H1 (cell line): Measurements from ENCODE around the gene FGF3. TPM values are rescaled to one million over a fixed set of nuclear protein-coding genes. Genes with fewer than 3 reads are reported as not detected.

Experiments used
- CTCF ChIA-PET: fragments of 300-600 bp; sonication (Branson Sonifier 250); formaldehyde crosslinking; loops from one replicate; lab custom pipeline; 2021; ENCODE audit not compliant: partially characterized antibody; lab: Charles Lee
- POLR2A ChIA-PET: fragments of 300-600 bp; sonication (Branson Sonifier 250); formaldehyde crosslinking; loops from one replicate; lab custom pipeline; 2021; ENCODE audit warnings: inconsistent platforms; ENCODE audit not compliant: partially characterized antibody; lab: Charles Lee
- DNase-seq, 2 experiments: peaks; one replicate each; pipeline versions ENCODE4 v3.0.0 to v3.0.0-alpha.2; 2010 to 2022; ENCODE audit warnings: low spot score in 2 of 2, low read depth in 1 of 2, mixed read lengths in 1 of 2
- FAIRE-seq: peaks from 2 replicates; lab custom pipeline; 2011; peaks lifted over from hg19 to GRCh38; lab: Jason Lieb, UNC
- H2AFZ ChIP-seq: 2 replicates; pipeline ENCODE4 v1.8.1; 2012; ENCODE audit warnings: low read length, inconsistent platforms
- H2AK5ac ChIP-seq: 2 replicates; pipeline ENCODE4 v1.6.1; 2013; ENCODE audit warnings: low read depth, low read length
- H2BK120ac ChIP-seq: replicated peaks from 2 replicates; pipeline ENCODE3; 2013; ENCODE audit warnings: low read depth, low read length, inconsistent platforms
- H2BK12ac ChIP-seq: 2 replicates; pipeline ENCODE4 v1.6.1; 2013; ENCODE audit warnings: low read depth, low read length
- H2BK15ac ChIP-seq: 2 replicates; pipeline ENCODE4 v1.6.1; 2013; ENCODE audit warnings: low read length
- H2BK20ac ChIP-seq: 2 replicates; pipeline ENCODE4 v1.6.1; 2013; ENCODE audit warnings: low read length
- H2BK5ac ChIP-seq: 2 replicates; pipeline ENCODE4 v1.6.1; 2013; ENCODE audit warnings: low read depth, low read length
- H3K14ac ChIP-seq: 2 replicates; pipeline ENCODE4 v1.6.1; 2013; ENCODE audit warnings: inconsistent platforms; ENCODE audit not compliant: insufficient read length
- H3K18ac ChIP-seq: 2 replicates; pipeline ENCODE4 v1.6.1; 2013; ENCODE audit warnings: low read length; ENCODE audit errors: extremely low read depth
- H3K23ac ChIP-seq: 2 replicates; pipeline ENCODE4 v1.6.1; 2013; ENCODE audit warnings: inconsistent platforms; ENCODE audit not compliant: insufficient read length
- H3K23me2 ChIP-seq: 2 replicates; pipeline ENCODE4 v1.6.1; 2013; ENCODE audit warnings: low read depth, low read length
- H3K27ac ChIP-seq: 2 replicates; pipeline ENCODE4 v1.6.1; 2011; ENCODE audit warnings: low read depth, low read length, inconsistent platforms
- H3K27me3 ChIP-seq, 4 experiments: replicated peaks in 1 of 4; 1 replicate in 1 of 4; 2 replicates in 3 of 4; pipeline versions ENCODE4 v1.6.1 to v1.8.1; 2011 to 2013; ENCODE audit warnings: low read length in 3 of 4, mild to moderate bottlenecking in 3 of 4, inconsistent platforms in 2 of 4, mixed read lengths in 2 of 4, moderate library complexity in 1 of 4; ENCODE audit not compliant: control insufficient read depth in 3 of 4, insufficient read depth in 3 of 4; ENCODE audit errors: extremely low read depth in 1 of 4
- H3K36me3 ChIP-seq, 4 experiments: 2 replicates each; pipeline versions ENCODE4 v1.6.1 to v1.8.1; 2011 to 2013; ENCODE audit warnings: mild to moderate bottlenecking in 4 of 4, low read length in 3 of 4, moderate library complexity in 2 of 4, control low read depth in 1 of 4, inconsistent platforms in 1 of 4; ENCODE audit not compliant: insufficient read depth in 4 of 4, control insufficient read depth in 2 of 4
- H3K4ac ChIP-seq: replicated peaks from 2 replicates; pipeline ENCODE3; 2013; ENCODE audit warnings: low read length, low read depth, mixed read lengths, inconsistent platforms; ENCODE audit not compliant: insufficient read length
- H3K4me1 ChIP-seq, 4 experiments: replicated peaks in 1 of 4; 1 replicate in 1 of 4; 2 replicates in 3 of 4; pipeline versions ENCODE4 v1.6.1 to v1.8.1; 2011 to 2013; ENCODE audit warnings: low read length in 3 of 4, inconsistent platforms in 2 of 4, mixed read lengths in 1 of 4; ENCODE audit not compliant: insufficient read depth in 4 of 4, control insufficient read depth in 3 of 4
- H3K4me2 ChIP-seq, 2 experiments: 2 replicates each; pipeline versions ENCODE4 v1.6.1 to v1.8.1; 2011 to 2013; ENCODE audit warnings: low read depth in 2 of 2, low read length in 2 of 2, control low read depth in 1 of 2, inconsistent platforms in 1 of 2, mild to moderate bottlenecking in 1 of 2; ENCODE audit not compliant: insufficient read depth in 1 of 2
- H3K4me3 ChIP-seq, 4 experiments: fragments of 200-600, 300-600 bp in 1 of 4; sonication (generic), shearing (Covaris generic), sonication (Bioruptor Twin) in 1 of 4; 2 replicates each; pipeline versions ENCODE4 v1.5.1 to v1.8.1; 2011 to 2016; ENCODE audit warnings: low read length in 4 of 4, low read depth in 3 of 4, control low read depth in 2 of 4, inconsistent platforms in 2 of 4, mild to moderate bottlenecking in 2 of 4, mixed read lengths in 1 of 4, moderate library complexity in 1 of 4; ENCODE audit not compliant: insufficient read depth in 2 of 4; ENCODE audit errors: extremely low read depth in 1 of 4
- H3K56ac ChIP-seq: replicated peaks from 2 replicates; pipeline ENCODE3; 2013; ENCODE audit warnings: low read depth, mild to moderate bottlenecking, mixed read lengths, low read length, inconsistent platforms; ENCODE audit not compliant: insufficient read length
- H3K79me1 ChIP-seq: 2 replicates; pipeline ENCODE4 v1.6.1; 2013; ENCODE audit warnings: low read depth, low read length, control low read depth
- H3K79me2 ChIP-seq, 2 experiments: 2 replicates each; pipeline versions ENCODE4 v1.6.1 to v1.8.1; 2012 to 2013; ENCODE audit warnings: low read length in 2 of 2, mild to moderate bottlenecking in 2 of 2, inconsistent platforms in 1 of 2; ENCODE audit not compliant: insufficient read depth in 2 of 2, control insufficient read depth in 1 of 2
- H3K9ac ChIP-seq, 4 experiments: replicated peaks in 1 of 4; 1 replicate in 1 of 4; 2 replicates in 3 of 4; pipeline versions ENCODE4 v1.6.1 to v1.8.1; 2011 to 2013; ENCODE audit warnings: low read depth in 3 of 4, low read length in 3 of 4, control low read depth in 2 of 4, mild to moderate bottlenecking in 2 of 4, moderate library complexity in 2 of 4, inconsistent platforms in 1 of 4; ENCODE audit errors: extremely low read depth in 1 of 4
- H3K9me3 ChIP-seq, 2 experiments: 2 replicates each; pipeline versions ENCODE4 v1.6.1 to v1.8.1; 2012 to 2013; ENCODE audit warnings: mild to moderate bottlenecking in 2 of 2, moderate library complexity in 2 of 2, control low read depth in 1 of 2, inconsistent platforms in 1 of 2, low read depth in 1 of 2, low read length in 1 of 2, mixed read lengths in 1 of 2; ENCODE audit not compliant: insufficient read depth in 2 of 2
- H4K20me1 ChIP-seq, 2 experiments: replicated peaks in 1 of 2; 2 replicates each; pipeline versions ENCODE3 to v1.8.1; 2011 to 2013; ENCODE audit warnings: inconsistent platforms in 2 of 2, low read length in 2 of 2, mild to moderate bottlenecking in 1 of 2; ENCODE audit not compliant: insufficient read depth in 2 of 2, control insufficient read depth in 1 of 2
- H4K5ac ChIP-seq: 2 replicates; pipeline ENCODE4 v1.6.1; 2013; ENCODE audit warnings: low read length, low read depth, mixed read lengths, inconsistent platforms; ENCODE audit not compliant: insufficient read length
- H4K8ac ChIP-seq: 2 replicates; pipeline ENCODE4 v1.8.0; 2013; ENCODE audit warnings: mild to moderate bottlenecking, moderate library complexity, low read length, inconsistent platforms; ENCODE audit not compliant: insufficient read depth; ENCODE audit errors: extremely low read depth
- H4K91ac ChIP-seq: replicated peaks from 2 replicates; pipeline ENCODE3; 2013; ENCODE audit warnings: low read length, mixed read lengths, inconsistent platforms; ENCODE audit not compliant: insufficient read length
- HDAC2 ChIP-seq, 2 experiments: fragments of 300-600 bp in 1 of 2; sonication (generic) in 1 of 2; IDR thresholded peaks; 2 replicates each; pipeline ENCODE4 v1.6.1; 2011 to 2012; ENCODE audit warnings: low read depth in 2 of 2, low read length in 2 of 2, mild to moderate bottlenecking in 2 of 2, moderate library complexity in 2 of 2, borderline replicate concordance in 1 of 2, inconsistent platforms in 1 of 2
- SAP30 ChIP-seq: fragments of 300-600 bp; sonication (generic); IDR thresholded peaks from 2 replicates; pipeline ENCODE4 v1.7.1; 2012; ENCODE audit warnings: low read length, moderate library complexity, mild to moderate bottlenecking, inconsistent platforms; ENCODE audit not compliant: insufficient read depth, insufficient replicate concordance
- WGBS, 2 experiments: shearing (Covaris generic) in 1 of 2; methylation state at CpG; one replicate each; pipeline versions ENCODE4 v1.1.6 to v1.1.7; 2013 to 2015; ENCODE audit warnings: low lambda C conversion rate in 2 of 2, mixed read lengths in 2 of 2, inconsistent platforms in 1 of 2, low coverage in 1 of 2, missing lambda C conversion rate in 1 of 2; ENCODE audit not compliant: insufficient replicate concordance in 2 of 2, insufficient coverage in 1 of 2, insufficient read length in 1 of 2; ENCODE audit errors: extremely low coverage in 1 of 2, missing lambda C conversion rate in 1 of 2; 5-methylcytosine and 5-hydroxymethylcytosine counted together
- polyA plus RNA-seq, 7 experiments: library from polyadenylated mRNA; depleted of rRNA in 3 of 7; stranded (reverse) in 5 of 7; unstranded in 2 of 7; fragments of >200 nt in 5 of 7; fragments of 200-250 nt in 2 of 7; gene quantifications; 1 replicate in 5 of 7; 2 replicates in 1 of 7; 4 replicates in 1 of 7; pipeline versions ENCODE4 v1.2.1 to v1.2.3, GENCODE V29; 2011 to 2013; ENCODE audit warnings: missing spikeins in 2 of 7, mixed read lengths in 2 of 7
- total RNA-seq: library from RNA; stranded (reverse); fragmentation: NEBNext Ultra II Directional; extraction: Animal tissue kit (Norgen Biotek cat#: 25700); gene quantifications from 2 replicates; pipeline ENCODE4 v1.2.1, GENCODE V29; 2021

FGF3 gene
- total and polyA plus RNA-seq, 2 of the 8 experiments (the other 6 are each of a cell fraction or from before 2014, with no cell fraction given): not detected

DNA sequence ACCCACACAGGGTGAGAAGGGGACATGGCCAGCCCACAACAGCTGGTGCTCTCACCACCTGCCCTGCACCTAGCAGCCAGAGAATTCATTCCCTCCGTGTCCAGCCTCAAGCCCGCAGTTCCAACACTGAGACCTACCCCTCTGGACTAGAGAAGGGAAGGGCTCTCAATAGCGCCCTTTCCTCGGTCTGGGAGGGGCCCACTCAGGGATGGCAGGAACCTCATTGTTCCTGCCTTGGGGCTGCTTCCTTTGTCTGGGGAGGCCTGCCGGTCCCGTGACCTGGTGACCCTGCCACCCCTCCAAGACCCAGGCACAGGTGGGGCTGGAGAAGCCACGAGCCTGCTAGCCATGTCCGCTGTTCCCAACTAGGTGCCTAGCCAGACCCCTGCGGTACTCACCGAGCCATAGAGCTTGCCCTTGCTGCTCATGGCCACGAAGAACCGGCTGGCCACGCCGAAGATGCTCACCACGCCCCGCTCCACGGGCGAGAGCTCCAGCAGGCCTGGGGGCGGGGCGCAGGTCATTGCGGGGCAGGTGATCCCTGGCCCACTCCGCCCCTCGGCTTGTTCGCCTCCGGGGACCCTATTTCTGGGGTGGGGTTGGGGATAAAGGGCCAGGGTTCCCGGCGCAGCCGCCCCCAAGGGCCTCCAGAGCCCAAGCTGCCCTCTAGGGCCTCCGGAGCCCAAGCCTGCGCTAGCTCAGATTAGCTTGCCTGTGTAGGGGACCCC, 45.4 kb downstream of the FGF3 start:
- Histone ChIP-seq H3K56ac (no peak overlapping the region), H3K4ac (peak overlapping the region; percentile 70), H4K8ac (peak overlapping the region; percentile 92), H4K91ac (peak overlapping the region; percentile 61), H3K4me1 (peaks cover 11 to 36% (median 28%) of the 10 kb centered on the region in 4 experiments), H3K27me3 (peaks cover 20 to 50% (median 46%) of the 10 kb centered on the region in 4 experiments), H3K27ac (no peak overlapping the region), H2BK5ac (peak overlapping the region; percentile 16; the same call in 1 of the 2 replicates), H3K23me2 (peaks cover 18% of the 10 kb centered on the region; the same call in 1 of the 2 replicates), H2BK15ac (peak overlapping the region; percentile 88; the same call in 1 of the 2 replicates), H2BK120ac (peak overlapping the region; percentile 39), H3K36me3 (peaks cover 0 to 8% (median 0%) of the 10 kb centered on the region in 4 experiments; a peak in 1 of 8 replicates), H3K79me2 (no peaks in the 10 kb centered on the region), H2AFZ (0 out of 2 replicates have a peak overlapping the region, but pooled peaks have one; percentile 34), H3K9ac (no peak overlapping the region), H3K23ac (no peak overlapping the region), H3K4me2 (peak overlapping the region; percentile 78 to 79), H3K14ac (no peak overlapping the region), H3K4me3 (peak overlapping the region; percentile 23 to 60 (median 36); a peak in 5 of 8 replicates), H3K79me1 (no peaks in the 10 kb centered on the region), H2AK5ac (no peak overlapping the region), H2BK12ac (peak overlapping the region; percentile 77; the same call in 1 of the 2 replicates), H3K9me3 (no peaks in the 10 kb centered on the region), H3K18ac (peak overlapping the region; percentile 65), H4K5ac (no peak overlapping the region), H4K20me1 (peaks cover 0 to 2% of the 10 kb centered on the region in 2 experiments), H2BK20ac (peak overlapping the region; percentile 61; the same call in 1 of the 2 replicates)
- ChIA-PET POLR2A (interaction anchor here (0.7 kb wide), 1 partner anchor 36 kb away, joined by 6 read pairs; no protein-coding TSS in a partner anchor), CTCF (interaction anchor here (0.6 to 2.3 kb wide), 6 partner anchors 20 to 345 kb away, joined by 3 to 8 read pairs (median 4); no protein-coding TSS in a partner anchor)
- peak in 1 of 2 experiments; percentile 72 for DNase-seq
- FAIRE-seq: no peak
- WGBS, 2 experiments: 43% methylated on average over 21 of the region's 30 CpGs; no CpG with 5 or more reads in 1 of the 2 experiments
- TF ChIP-seq SAP30 (no peak), HDAC2 (IDR thresholded peaks at IDR 0.05; ENCODE audit: borderline replicate concordance in 1 of 2, low read depth in 2 of 2, low read length in 2 of 2) (0 out of 4 replicates have a peak, but pooled peaks of 1 of the 2 experiments have one; percentile 4)
